Lung microvascular endothelial cell (primary cell): ENCODE measurements around the gene PPM1H. TPM values are rescaled to one million over a fixed set of nuclear protein-coding genes. Genes with fewer than 3 reads are reported as not detected.
A peak's percentile ranks its signal among the peaks of the same experiment; 100 is the strongest.

Source experiments
- DNase-seq, 2 donors: peaks; one replicate each; pipeline versions ENCODE4 v3.0.0 to v3.0.0-alpha.2; 2010; ENCODE audit warnings: low read depth in 2 of 2
- total RNA-seq: library from RNA; depleted of rRNA; stranded (reverse); fragments of >200 nt; gene quantifications from 2 replicates; pipeline ENCODE4 v1.2.1, GENCODE V29; 2014

Gene PPM1H
- total RNA-seq, 1 donor from 2014 or later: 0.40 TPM

DNA sequence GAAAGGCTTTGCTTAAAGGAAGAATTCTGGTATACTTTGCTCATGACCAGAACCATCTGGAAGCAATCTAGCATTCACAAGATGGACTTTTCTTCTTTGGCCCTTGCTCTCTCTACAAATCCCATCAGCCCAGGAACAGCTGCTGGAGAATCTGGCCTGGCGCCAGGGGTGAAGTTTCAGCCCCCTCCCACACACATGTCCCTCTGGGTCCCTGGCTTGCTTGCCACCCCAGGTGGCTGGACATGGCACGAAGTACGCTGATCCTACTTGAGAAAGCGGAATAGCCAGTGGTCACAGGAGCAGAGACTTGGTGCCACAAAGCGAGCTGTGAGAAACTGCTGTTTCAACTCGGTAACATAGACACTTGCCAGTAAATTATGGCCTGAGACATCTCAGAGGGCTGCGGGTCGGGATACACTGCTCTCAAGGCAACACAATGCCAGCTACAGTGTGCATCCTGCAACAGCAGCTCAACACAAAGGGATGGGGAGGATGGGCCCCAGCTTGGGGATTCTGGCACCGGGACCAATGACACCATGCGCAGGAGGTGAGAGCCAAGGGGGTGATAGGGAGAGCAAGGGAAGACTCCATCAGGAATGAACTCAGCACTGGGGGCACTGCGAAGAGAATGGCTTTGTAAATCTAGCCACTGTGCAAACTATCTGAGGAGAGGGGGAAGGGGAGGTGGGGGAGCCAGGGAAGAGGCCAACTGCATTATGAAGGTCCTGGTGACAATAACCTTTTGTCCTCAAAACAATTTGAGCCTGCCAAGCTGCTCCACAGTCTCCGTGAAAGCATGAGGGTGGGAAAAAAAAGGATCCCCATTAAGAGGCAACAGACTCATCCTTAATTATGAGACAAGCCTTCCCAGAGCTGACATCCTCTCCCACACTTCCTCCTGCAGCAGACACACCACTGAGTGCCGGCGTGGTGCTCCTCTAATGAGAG, 219.9 kb downstream of the PPM1H start:
- DNase-seq: no peak

DNA sequence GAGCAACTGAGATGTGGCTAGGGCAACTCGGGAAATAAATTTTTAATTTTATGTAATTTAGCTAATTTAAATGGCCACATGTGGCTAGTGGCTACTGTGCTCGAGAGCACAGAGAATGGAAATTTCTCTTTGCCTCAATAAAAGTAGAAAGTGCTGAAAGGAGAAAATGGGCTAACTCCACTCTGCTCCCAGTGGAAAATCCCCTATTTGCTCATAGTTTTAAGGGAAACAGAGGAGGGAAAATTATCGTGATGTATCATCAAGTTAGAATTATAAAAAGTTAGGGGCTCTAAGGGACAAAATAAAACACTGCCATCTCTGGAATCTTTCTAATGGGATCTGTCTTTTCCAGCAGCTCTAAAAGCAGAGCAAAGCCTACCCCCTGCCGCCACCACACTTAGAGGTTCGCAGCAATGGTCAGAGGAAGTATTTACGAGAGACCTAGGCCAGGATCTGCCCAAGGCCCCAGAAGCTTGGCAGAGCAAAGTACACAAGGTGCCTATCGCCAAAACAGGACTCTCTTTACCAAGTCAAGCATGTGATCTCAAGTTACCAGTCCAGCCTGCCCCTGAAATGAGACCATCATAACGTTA, 220.7 kb downstream of the PPM1H start:
- DNase-seq: no peak

DNA sequence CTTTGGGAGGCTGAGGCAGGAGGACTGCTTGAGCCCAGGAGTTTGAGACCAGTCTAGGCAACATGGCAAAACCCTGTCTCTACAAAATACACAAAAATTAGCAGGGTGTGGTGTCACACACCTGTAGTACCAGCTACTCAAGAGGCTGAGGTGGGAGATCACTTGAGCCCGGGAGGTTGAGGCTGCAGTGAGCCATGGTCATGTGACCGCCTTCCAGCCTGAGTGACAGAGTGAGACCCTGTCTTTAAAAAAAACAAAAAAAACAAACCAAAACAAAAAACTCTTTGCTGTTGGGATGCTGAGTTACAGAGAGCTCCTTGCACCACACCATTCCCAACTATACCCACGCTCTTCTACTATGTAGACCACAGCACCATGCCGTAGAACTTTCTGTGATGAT, 221.2 kb downstream of the PPM1H start:
- DNase-seq: no peak

DNA sequence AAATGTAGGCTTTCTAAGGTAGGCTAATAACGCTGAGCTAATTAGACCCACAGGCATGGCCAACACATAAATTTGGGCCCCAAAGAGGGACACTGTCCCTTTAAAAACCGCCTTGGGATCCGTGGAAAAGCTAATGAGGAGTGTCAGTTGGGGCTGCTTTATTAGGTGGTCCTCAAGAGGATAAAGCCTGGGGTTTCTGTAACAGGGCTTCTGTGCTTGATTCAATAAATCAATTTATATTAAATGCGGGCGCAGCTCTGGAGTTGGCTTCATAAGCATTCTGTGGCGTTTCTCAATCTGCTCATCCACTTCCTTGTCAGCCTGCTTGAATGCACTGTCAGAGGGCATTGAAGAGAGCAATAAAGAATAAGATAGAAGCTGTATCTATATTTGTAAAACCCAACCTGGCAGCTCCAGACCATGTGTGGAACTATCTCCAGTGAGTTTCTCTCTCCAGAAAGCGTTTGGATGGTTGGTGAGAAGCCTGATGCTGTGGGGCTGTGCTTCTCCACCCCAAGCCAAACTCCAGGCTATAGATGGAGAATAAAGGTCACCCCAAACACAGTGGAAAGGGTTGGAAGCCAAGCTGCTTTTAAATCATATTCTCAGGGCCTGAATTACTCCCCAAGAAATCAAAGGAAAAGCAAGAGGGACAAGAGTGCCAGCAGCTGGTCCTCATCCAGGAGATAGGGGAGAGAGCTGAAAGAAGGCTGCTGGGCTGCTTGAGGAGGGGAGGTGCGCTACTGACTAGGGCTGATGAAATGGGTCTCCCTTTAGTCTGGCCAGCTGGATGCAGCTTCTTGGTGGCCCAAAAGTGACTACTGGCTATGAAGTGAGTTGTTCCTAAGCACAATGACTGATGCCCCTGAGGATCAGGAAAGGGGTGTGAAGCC, 222.0 kb downstream of the PPM1H start:
- no peak for DNase-seq

DNA sequence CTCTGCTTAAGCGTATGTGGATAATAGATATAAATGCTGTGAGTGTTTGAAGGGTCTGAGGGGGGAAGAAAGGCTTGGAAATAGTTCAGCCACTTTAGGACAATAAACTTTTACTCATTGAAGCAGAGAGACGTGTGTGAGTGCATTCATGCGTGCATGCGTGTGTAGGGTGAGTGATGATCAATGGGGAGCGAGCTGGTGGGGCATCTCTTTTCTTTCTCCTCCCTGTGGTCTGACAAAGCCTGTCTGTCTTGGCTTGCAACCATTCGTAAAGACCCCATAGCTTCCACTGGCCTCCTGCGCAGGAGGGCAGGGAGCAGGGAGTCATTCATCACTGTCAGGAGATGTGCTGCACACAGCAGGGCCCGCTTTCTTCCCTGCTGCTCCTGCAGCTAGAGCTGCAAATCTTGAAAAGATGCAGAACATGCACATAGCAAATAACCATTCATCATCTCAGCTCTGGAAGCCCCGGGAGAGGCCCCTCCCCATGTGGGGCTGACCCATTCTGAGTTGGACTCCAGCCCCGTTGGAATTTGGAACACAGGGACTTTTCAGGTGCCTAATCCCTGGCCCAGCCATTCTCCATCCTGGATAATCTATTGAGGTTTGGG, 223.2 kb downstream of the PPM1H start:
- DNase-seq: no peak

DNA sequence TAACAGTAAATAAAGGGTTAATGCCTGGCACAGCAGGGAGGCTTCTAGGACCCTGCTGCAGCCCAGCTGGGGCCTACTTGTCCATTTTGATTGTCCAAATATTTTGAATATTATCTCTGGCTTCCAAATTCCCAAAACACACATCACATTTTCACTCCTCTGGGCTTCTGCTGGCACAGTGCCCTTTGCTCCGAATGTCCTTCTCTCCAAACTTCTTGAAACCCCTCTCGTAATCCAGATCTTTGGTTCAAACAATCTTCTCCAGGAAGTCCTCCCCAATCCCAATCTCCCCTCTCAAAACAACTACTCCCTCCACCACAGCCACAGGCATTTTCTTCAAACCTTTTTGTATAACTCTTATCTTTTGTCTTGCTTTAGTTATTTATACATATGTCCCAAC, 225.6 kb downstream of the PPM1H start:
- DNase-seq: no peak

DNA sequence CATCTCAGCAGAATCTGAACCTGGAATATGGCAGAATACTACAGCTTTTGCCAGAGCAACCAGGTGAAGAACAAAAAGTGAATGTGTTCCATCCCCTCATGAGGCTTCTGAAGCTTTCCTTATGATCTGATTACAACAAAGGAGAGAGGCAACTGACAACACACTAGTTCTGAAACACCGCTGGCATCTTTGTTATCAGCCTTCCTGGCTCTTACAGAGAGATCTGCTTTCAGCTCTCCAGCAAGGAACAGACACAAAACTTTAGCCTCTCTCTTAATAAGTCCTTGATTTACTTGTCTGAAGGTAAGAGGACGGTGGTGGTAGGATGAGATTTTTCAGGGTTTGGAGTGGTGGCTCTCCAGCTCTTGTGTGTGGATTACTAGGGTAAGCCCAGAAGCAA, 227.0 kb downstream of the PPM1H start:
- DNase-seq: no peak

DNA sequence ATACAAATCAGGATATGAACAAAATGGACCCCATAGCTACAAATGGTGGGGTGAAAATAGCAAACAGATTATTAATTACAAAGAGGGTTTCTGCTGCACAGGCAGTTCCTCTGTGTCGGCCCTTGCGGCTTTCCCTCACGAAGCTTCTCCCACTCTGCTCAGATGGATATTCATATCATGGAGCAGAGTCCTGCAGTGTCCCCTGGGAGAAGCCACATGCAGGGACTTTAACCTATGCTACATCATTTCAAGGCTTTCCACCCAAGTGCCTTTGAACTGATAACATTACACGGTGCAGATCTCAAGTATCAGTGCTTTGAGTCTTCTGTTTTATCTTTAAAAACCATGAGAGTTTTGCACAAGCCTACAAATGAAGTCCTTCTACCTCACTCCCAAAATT, 229.1 kb downstream of the PPM1H start:
- DNase-seq: no peak

DNA sequence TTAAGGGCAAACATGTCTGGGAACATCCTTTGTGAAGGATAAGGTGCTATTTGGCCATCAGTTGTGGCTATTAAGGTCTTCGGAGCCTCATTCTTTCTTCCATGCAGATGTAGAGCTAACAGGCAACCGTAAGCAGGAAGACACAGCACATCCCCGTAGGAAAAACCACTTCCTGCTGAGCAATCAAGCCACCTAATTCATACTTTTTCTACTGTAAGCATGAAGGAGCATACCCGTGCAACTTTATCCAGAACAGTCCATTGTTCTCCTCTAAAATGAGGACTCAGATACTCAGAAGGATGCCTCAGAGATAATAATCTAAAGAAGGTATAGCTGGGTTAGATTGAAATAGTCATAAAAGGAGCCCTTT, 232.0 kb downstream of the PPM1H start:
- peak; percentile 37 to 84 for DNase-seq

DNA sequence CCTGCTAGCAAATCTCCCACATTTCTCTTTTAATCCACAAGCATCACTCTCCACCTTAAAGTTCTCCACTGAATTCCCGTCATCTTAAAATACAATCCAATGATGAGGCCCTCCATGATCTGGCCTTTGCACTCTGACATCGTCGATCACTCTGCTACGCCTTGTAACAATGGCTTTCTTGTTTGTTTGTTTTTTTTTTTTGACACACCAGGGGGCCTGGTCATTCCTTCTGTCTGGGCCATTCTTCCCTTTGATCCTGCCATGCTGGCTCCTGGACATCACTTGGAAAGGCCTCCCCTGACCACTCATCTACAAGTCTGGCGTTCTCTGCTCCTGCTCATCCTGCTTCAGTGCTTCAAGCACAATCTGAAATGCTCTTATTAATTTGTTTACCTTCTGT, 233.5 kb downstream of the PPM1H start:
- DNase-seq: no peak

DNA sequence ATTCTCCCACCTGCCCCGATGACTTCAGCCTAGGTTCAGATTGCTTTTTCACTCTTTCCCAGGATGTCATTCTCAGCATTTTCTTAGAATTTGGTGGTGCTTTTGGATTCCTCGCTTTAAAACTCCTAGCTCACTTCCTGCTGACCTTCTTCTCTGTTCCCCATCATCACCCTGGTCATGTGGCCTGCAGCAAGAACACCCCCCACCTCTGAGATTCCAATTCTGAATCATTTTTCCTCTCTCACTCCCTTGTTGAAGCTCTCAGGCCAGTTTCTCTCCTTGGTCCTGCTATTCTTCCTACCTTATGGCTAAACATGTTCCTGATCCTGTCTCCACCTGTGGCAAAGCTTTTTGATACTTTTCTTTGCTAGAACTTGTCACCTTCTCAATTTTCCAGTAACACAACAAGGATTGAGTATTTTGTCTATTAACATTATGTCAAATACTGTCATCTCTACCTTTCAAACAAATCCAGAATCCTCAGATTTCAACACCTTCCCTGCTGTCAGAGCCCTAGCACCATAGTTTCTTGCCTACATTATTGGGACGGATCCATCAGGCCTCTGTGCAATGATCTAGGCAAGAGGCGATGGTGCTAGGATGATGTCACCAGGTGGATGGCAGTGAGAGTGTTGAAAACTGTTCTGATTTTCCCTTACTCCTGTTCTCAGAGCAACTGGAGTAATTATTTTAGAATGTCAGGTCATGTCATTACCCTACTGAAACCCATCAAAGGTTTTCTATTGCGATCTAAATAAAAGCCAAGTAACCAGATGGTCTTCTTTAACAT, 234.7 kb downstream of the PPM1H start:
- DNase-seq: peak in 1 of 2 donors; percentile 39

DNA sequence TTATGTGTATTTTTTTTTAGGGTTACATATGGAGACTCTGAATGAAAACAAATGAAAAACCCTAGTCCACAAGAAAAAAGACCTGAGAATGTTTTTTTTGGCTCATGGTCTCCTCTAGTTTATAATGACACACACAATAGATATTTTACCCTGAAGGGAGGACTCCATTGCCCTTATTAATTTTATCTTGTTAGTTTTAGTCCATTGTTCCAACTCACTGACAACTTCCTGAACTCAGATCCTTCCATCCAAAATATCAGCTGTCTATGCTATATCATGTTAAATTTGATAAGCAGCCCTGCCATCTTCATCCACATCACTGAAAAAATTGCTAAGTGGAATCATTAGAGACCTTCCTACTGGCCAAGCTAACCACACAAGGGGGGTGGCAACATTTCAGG, 236.2 kb downstream of the PPM1H start:
- DNase-seq: peak; percentile 54 to 65

DNA sequence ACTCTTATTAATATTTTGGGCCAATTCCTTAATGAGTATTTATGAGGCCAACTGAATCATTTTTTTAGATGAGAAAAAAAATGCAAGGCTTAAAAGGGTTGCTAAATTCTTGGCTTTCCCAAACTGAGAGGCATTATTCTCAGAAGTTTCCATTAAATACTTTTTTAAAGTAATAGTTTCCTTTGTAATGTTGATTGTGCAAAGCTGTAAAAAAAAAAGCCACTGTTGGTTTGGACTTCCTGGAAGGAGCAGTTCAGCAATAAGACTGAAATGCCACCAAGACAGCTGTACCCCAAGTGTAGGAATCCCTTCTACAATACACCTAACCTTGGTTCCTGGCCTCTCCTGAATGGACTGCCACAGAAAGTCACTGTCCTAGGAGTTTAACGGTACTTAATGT, 237.1 kb downstream of the PPM1H start:
- peak in 1 of 2 donors; percentile 9 for DNase-seq

DNA sequence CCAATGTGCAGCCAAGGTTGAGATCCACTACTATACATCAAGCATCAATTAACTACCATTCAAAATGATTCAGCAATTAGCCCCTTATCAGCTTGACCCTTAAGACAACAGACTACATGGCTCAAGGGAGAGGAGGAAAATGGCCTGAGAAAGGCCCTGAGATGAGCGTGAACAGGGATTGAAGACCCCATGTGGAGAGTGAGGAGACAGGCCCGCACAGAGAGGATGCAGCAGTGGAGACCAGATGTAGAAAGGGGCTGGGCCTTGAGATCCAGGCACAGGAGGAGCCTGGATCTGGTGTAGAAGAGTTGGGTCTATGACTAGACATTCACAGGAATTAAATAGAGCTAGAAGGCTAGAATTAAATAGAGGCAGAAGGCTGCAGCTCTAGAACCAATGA, 239.3 kb downstream of the PPM1H start:
- DNase-seq: no peak

DNA sequence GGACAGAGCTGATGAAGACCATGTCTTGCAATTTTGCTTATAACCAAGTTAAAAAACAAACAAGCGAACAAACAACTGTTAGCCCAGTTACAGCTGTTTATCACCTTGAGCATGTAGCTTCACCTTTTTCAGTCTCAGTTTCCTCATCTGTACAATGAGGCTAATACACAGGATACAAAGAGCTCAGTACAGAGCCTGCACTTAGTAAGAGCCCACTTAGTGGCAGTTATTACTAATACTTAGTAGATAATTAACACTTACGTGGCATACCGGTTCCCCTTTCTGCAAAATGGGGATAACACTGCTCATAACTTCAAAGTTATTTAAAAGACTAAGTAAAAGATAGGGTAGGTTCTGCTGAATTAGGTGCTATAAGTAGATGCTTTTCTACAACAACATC, 240.3 kb downstream of the PPM1H start:
- DNase-seq: no peak

DNA sequence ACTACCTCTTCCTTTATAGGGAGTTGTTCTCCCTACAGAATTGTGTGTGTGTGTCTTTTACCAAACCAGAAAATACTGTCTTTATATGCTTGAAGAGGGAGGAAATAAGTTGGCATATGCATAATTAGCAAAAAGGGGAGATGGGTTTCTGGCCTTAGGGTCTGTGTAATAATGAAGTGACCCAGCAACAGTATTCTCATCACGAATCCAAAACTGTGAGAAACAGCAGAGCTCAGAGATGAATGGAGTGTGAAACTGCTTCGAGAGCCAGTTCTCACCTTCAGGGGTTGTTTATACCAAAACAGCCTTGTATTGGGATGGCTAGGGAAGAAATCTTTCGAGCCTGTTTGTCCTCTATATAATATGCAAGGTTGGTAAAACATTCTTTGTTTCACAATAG, 240.8 kb downstream of the PPM1H start:
- no peak for DNase-seq

DNA sequence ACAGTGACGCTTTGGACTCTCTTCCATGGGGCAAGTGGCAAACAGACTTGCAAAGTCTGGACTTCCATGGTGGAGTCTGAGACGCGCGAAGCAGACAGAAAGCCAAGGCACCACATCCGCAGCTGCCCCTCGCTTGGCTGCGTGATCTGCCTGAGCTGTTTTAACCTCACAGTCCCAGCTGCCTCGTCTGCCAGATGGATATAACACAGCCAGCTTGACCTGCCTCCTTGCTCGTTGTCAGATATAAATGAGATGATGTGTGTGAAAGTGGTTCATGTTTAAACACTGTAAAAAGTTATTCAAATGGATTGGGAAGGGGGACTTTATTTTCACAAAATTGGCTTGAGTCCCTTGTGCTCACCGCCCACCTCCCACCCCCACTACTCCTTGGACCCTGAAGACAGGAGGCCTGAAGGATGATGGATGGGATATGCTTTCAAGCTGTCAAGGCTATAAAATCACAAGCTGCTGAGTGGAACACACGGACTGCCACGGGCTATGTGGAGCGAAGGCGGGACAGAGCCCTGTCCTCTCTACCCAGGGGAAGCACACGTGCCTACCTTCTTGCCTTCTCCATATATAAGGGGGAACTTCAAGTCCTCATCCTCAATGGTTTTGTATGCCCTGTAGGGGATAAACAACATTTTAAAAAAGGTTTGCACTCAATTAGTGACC, 241.4 kb downstream of the PPM1H start:
- DNase-seq: no peak

DNA sequence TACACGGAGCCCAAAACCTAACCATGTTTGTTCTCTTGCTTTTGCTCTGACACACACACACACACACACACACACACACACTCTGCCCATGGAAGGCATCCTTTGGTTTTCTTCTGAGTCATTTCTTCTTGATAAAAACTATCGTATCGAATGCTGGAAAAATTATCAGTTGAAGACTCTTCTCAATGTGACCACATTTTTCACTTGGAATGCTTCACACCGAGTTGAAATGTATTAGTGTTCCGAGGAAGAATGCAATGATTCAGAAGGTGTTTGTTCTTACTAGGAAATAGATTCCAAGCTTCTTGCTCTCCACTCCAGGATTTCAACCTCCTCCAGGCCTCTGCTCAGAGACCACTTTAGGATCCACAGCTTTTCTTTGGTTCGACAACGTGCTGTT, 242.1 kb downstream of the PPM1H start:
- DNase-seq: no peak

DNA sequence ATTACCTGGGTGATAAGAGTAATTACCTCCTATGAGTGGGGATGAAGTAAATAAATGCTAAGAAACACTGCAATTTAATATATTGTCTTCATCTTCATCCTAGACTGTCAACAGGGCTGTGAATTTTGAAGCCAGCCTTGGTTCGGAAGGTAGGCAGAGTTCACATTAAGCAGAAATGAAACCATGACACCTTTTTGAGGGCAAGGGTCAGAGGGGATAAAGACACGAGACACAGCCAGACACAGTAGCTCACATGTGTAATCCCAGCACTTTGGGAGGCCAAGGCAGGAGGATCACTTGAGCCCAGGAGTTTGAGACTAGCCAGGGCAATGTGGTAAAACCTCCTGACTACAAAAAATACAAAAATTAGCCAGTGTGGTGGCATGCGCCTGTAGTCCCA, 243.6 kb downstream of the PPM1H start:
- DNase-seq: no peak
